Kidney glomerular epithelial cell (primary cell): ENCODE data around the gene MYO5C.
"Not testable (repeated sequence)": the region's sequence is repeated elsewhere in the genome, so short reads cannot be mapped to it uniquely, and the experiment has no call there.

Experiments used
- DNase-seq: peaks from one replicate; lab custom pipeline; 2025; lab: John Stamatoyannopoulos, UW

Gene MYO5C

GRCh38 chr15:52308446-52309153, 13.0 kb upstream of the MYO5C start:
- DNase-seq = no peak

DNA sequence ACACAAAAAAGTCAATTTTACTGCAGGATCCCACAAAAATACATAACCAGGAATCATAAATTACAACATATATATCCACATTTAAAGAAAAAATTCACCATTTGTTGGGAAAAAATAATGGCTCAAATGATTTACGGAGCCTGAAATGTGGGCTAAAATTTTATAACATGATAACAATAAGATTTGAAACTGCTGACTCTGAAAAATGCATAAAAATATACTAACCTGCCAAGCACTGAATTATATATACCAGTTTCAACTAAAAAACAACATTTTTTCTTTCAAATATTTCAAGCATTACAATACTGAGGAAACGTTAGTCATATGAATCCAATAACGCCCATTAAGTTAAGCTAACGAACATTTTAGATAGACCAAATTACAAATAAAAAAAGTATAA, 12.2 kb upstream of the MYO5C start:
- DNase-seq = no peak

GRCh38 chr15:52306270-52306669, 10.7 kb upstream of the MYO5C start:
- no peak for DNase-seq

DNA sequence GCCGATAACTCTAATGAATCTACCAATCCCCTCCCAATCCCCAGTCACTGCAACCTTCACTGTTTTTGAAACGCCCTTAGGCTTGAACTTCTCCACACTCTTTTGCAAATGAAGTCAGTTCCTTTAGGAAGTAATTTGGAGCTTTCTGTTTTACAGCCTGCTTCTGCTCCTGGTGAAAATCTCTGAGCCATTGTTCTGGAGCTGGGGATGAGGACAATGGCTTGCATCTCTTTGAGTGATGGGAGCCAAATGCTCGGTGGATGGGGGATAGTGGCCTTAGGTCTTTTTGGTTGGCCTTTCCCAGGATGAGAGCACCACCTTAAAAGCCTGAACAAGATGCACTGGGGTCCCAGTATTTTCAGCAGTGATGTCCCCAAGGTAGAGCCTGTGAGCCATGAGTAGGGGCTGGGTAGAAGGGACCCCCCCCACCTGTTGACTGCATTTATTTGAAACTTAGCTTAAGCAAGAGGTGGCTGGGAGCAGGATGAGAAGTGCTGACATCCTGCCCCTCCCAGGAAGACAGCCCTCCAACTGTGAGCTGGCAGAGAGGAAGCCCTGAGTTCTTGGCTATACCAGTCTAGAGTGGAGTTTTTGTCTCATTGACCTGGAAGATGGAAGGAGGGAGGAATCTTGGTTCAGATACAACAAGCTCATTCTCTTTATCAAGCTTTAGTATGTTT, 7.6 kb upstream of the MYO5C start:
- DNase-seq = no peak

GRCh38 chr15:52301265-52301847, 5.8 kb upstream of the MYO5C start:
- no peak for DNase-seq

DNA sequence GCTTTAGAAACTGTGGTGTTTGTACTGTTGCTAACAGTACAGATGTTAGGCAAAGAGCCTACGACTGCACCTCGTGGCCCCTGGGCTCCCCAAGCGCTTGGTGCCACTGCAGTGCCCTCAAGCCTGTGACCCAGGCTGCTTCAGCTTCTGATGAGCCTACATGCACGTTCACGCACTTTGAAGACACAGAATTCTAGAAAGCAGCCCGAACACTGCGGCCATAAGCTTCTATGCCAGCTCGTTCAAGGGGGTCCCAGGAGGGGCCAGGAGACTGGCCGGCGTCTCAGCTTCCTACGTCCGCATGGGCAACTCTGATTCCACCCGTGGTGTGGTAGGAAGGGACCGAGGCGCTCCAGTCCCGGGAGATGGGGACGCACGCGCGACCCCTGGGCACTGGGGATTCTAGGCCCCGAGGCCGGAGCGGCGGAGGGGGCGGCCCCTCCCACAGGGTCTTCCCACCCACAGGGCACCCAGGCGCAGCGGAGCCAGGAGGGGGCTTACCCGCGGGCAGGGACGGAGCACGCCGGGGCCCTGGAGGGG, 653 bp downstream of the MYO5C start:
- DNase-seq = no peak

GRCh38 chr15:52292780-52293392, 2.7 kb downstream of the MYO5C start:
- DNase-seq = no peak

GRCh38 chr15:52291204-52291603, 4.4 kb downstream of the MYO5C start:
- DNase-seq = no peak

- peak; percentile 13 for DNase-seq
Measured at GRCh38 chr15:52290800-52291199, 4.8 kb downstream of the MYO5C start.

DNA sequence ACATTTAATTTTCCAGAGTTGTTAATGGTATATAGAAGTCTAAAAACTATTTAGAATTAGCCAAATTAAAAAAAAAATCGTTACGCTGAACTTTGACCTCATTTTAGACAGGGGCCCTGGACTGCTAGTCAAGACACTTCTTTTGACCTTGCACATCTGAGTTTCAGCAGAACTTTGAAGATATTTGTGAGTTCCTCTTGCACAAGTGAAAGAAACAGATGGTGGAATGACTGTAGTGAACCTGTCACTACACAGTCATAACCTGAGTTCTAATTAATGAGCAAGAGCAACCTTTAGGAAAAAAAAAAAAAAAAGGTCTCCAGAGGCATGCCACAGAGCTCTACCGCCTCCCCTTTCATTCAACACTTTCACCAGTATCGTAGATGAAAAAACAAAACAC, 5.3 kb downstream of the MYO5C start:
- DNase-seq = no peak

DNA sequence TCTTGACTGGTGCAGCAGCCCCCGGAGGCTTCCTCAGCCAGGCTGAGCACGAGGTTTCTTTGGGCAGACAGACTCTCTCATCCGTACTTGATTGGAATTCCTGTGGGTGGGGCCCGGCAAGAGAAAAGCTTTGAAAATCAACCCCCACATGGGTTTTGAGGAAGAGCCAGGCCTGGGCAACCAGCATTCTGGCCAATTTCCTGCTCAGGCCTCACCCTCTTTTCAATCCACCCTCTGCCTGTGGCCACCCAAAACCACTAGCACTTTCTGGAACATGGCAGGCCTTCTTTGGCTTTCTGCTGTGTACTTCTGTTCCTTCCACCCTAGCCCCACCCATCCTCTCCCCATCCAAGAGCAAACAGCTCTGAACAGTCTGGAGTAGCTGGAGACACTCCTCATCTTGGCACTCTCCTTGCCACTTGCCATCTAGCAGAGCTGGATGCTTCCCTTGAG, 5.9 kb downstream of the MYO5C start:
- peak; percentile 38 for DNase-seq

DNA sequence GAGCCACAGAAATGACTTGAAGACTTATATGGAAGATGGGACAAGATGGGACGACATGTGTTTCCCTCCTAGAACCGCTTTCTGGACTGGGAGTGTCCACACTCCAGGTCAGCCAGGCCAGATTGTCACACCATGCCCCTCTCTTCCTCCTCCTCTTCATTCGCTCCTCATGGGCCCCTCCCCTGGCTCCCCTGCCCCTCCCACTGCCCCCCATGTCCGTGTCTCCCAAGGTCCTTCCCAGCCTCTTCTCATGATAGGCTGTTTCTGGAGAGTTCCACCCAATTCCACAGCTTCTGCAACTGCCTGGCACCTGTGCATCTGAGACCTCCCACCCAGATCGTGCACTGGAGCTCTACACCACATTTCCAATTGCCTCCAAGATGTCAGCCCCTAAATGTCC, 6.6 kb downstream of the MYO5C start:
- no peak for DNase-seq

DNA sequence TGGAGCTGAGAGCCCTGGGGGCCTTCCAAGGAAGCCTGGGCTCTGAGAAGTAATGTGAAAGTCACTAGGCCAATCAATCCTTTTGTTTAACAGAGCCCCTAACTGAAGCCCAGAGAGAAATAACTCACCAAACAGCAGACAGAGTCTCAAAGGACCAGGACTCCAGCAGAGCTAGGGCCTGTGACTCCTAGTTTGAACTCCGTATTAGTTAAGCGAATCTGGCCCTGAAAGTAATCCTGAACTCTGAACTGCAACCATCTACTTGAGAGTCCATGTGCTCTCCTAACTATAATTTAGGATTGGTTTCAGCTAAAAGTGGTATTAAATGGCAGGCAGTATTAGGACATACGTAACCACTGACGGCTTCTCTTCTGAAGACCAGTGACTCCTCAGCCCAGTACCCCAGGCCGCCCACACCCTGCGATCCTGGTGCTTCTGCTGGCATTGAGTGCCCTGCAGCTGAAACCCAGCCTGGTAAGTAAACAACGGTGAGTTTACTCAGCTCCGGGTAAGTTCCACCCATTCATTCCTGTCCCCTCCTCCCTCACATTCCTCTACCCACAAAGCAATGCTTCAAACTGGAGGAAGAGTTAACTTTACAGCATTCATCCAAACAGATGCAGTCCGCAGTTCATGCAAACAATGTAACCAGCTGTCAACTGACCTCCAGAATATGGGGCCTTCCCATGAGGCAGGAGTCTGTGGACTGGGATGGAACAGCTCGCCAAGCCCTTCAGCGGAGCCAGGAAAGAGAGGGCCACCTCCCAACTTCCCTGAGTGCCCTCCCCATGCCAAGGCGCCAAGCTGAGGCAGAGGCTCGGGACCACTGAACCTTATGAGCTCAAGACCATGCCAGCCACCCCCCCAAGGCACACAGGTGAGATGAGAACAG, 7.3 kb downstream of the MYO5C start:
- DNase-seq = peak; percentile 85

DNA sequence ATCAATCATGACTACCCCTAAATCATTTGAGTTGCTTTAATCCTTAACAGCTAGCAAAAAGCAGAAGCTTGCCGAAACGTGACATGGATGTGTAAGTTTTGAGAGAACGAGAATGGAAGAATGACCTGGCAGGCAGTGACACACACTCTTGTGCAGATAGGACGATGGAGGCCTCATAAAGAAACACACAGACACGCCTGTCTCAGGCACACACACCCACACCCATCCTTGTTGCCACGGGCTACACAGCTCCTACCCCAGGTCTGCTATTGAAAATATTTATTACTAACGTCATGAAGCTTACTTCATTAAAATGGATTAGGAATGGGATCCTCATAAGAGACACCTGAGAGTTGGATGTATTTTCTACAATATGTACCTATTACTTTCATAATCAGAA, 8.5 kb downstream of the MYO5C start:
- no peak for DNase-seq

DNA sequence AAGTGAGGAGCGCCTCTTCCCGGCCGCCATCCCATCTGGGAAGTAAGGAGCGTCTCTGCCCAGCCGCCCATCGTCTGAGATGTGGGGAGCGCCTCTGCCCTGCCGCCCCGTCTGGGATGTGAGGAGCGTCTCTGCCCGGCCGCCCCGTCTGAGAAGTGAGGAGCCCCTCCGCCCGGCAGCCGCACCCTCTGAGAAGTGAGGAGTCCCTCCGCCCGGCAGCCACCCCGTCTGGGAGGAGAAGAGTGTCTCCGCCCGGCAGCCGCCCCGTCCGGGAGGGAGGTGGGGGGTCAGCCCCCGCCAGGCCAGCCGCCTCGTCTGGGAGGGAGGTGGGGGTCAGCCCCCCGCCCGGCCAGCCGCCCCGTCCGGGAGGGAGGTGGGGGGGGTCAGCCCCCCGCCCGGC, 9.7 kb downstream of the MYO5C start:
- not testable (repeated sequence) for DNase-seq

DNA sequence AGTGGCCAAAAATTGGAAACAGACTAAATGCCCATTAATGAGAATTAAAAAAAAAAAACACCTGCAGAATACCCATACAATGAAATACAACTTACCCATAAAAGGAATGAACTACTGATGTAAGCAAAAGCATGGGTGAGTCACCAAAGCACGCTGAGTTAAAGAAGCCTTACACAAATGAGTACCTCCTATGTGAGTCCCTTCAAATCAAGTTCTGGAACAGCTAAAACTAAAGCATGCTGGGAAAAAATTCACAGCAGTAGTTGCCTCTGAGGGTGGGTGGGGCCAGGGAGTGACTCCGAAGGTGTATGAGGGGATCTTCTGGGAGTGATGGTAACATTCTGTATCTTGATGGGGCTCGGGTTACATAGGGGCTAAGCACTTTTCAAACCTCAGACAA, 11.4 kb downstream of the MYO5C start:
- no peak for DNase-seq

DNA sequence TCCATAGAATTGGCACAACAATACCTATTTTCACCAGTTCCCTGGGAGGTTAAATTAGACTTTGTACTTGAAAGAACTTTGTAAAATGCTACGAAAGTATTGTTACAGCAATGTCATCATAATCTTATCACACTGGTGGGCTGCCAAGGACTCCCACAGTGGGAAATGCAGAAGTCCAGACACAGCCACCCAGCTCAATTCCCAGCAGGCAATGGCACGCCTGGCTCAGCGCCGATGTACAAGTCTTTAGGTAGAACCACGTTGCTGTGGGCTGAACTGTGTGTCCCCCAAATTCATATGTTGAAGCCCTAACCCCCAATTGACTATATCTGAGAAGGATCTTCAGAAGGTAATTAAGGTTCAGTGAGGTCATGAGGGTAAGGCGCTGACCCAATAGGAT, 12.3 kb downstream of the MYO5C start:
- DNase-seq = no peak

DNA sequence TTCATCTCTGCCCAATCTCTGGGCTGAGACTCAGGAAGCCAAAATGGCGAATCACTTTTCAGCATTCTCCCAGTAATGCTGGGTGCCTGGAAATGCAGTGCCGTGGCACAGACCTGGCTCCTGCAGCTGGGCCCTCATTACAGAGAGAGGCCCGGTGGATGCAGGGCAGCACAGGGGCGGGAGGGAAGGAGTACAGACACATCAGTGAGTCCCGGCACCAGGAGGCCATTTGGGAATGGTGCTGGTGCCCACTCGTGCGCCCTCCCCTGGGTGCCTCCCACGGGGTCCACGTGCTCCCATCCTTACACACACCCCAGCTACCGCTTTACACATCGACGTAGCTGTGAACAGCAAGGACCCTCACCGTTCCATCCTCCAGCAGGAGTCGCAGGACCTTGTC, 13.2 kb downstream of the MYO5C start:
- no peak for DNase-seq

GRCh38 chr15:52281085-52282035, 14.2 kb downstream of the MYO5C start:
- no peak for DNase-seq

GRCh38 chr15:52280326-52281084, 15.1 kb downstream of the MYO5C start:
- no peak for DNase-seq
